Sciatic nerve (tissue), 2 donors: ENCODE data around the gene ZNF699. TPM values are rescaled to one million over a fixed set of nuclear protein-coding genes. Genes with fewer than 3 reads are reported as not detected.
"Not testable (repeated sequence)": the region's sequence is repeated elsewhere in the genome, so short reads cannot be mapped to it uniquely, and the experiment has no call there.

Experiments used
- ATAC-seq: fragments of 200-7000 bp; cut with Tn5 transposase; one replicate; pipeline ENCODE4 v1.9.1; 2020; ENCODE audit warnings: mild to moderate bottlenecking, moderate library complexity
- DNase-seq: peaks from one replicate; pipeline ENCODE4 v3.0.0-alpha.2; 2020; ENCODE audit warnings: low spot score
- intact Hi-C: fragments of 100-400 bp; cut with DNase I; formaldehyde crosslinking; loops from one replicate; pipeline ENCODE4 v1.14.2; 2022
- total RNA-seq: library from RNA; stranded (reverse); fragmentation: NEBNext Ultra II Directional; extraction: Animal tissue kit (Norgen Biotek cat#: 25700); gene quantifications from one replicate; pipeline ENCODE4 v1.2.1, GENCODE V29; 2021
- donor health status: DM: no; HTN: no; CAD: no.
- donor health status: DM: no; HTN: no; CAD: no.

Gene ZNF699
- 10.7 TPM for total RNA-seq

DNA sequence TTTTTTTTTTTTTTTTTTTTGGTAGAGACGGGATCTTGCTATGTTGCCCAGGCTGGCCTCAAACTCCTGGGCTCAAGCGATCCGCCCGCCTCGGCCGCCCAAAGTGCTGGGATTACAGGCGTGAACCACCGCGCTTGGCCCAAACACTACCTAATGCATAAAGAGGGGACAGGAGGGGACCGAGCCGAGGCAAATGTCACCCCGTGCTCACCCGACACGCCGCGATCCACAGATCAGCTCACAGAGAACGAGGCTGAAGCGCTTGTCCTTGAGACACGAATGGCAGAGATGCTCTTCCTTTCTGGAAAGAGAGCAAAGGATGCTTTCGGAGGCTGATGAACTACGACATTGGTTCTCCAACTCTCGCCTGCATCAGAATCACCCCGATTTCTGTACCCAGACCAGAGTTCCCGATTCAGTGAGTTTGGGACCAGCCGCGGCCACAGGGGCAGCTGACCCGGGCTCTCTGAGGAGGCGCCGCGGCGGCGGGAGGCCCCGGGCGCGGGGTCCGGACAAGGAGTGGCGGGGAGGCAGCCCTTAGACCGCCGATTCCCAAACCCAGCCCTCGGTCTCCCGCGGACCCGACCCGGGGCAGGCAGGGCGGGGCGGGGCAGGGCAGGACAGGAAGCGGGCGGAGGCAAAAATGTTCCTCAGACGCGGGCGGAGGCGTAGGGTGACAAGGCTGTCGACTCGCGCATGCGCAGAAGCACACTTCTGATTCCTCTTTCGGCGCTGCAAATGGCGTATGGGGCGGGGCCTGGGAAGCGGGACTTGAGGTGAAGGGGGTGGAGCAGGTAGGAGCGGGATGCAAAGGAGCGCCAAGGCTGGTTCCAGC, at the start of gene ZNF699:
ZNF699 (minus strand) TSS at position 700 of the 835 bp plus-strand sequence. CDS start 4,719 bp downstream, outside the sequence.
- intact Hi-C loops: no loop called here
- peak; percentile 99 for DNase-seq
- peak; percentile 99 for ATAC-seq

DNA sequence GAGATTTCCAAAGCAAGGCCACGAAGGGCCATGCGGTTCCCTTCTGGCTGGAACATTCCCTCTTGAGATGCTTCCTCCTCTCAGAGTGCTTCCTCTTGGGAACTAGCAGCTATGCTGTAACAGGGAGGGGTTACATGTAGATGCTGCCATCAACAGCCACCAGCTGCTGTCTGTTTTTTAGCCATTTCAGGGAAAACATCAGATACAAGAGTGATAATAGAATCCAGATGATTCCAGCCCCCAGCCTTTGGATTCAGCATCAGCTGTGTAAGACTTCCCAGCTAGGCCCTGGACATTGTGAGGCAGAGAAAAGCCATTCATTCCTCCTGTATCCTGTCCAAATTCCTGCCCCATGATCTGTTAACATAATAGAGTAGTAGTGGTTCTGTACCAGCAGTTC, 45.0 kb upstream of the ZNF699 start:
- no peak for ATAC-seq
- DNase-seq: no peak
- intact Hi-C loops: no loop called here

- intact Hi-C loops: no loop called here
These were observed 43.4 kb upstream of the ZNF699 start for GRCh38 chr19:9353011-9353410.

GRCh38 chr19:9352505-9352904, 42.9 kb upstream of the ZNF699 start:
- DNase-seq (no peak), ATAC-seq (no peak)
- intact Hi-C loops: no loop called here

More at GRCh38 chr19:9353011-9353410, 43.4 kb upstream of the ZNF699 start:
- no peak for DNase-seq
- no peak for ATAC-seq

- ATAC-seq: no peak
- intact Hi-C loops: no loop called here
- no peak for DNase-seq
These were observed 39.0 kb upstream of the ZNF699 start for GRCh38 chr19:9348671-9349070.

- intact Hi-C loops: no loop called here
- DNase-seq (no peak), ATAC-seq (no peak)
These were observed 38.6 kb upstream of the ZNF699 start for GRCh38 chr19:9348253-9348652.

DNA sequence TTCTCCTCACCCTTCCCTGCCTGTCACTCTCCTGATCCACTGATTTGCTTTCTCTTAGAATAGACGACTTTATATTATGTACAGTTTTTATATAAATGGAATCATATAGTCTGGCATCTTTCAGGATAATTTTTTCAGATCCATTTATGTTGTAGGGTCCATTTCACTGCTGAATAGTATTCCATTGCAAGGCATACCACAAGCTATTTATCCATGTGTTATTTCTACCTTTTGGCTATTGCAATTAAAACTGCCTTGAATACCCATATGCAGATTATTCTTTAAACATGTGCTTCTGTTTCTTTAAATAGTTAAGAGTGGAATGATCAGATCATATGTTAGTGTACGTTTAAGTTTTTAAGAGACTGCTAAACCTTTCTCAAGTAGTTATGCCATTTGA, 35.4 kb upstream of the ZNF699 start:
- DNase-seq: no peak
- intact Hi-C loops: no loop called here
- ATAC-seq: no peak

- DNase-seq: no peak
- intact Hi-C loops: no loop called here
- no peak for ATAC-seq
These were observed 33.1 kb upstream of the ZNF699 start for GRCh38 chr19:9342610-9343304.

GRCh38 chr19:9329999-9330398, 20.4 kb upstream of the ZNF699 start:
- DNase-seq (no peak), ATAC-seq (no peak)
- intact Hi-C loops: no loop called here

GRCh38 chr19:9324584-9324962, 14.9 kb upstream of the ZNF699 start:
- DNase-seq (no peak), ATAC-seq (no peak)
- intact Hi-C loops: no loop called here

DNA sequence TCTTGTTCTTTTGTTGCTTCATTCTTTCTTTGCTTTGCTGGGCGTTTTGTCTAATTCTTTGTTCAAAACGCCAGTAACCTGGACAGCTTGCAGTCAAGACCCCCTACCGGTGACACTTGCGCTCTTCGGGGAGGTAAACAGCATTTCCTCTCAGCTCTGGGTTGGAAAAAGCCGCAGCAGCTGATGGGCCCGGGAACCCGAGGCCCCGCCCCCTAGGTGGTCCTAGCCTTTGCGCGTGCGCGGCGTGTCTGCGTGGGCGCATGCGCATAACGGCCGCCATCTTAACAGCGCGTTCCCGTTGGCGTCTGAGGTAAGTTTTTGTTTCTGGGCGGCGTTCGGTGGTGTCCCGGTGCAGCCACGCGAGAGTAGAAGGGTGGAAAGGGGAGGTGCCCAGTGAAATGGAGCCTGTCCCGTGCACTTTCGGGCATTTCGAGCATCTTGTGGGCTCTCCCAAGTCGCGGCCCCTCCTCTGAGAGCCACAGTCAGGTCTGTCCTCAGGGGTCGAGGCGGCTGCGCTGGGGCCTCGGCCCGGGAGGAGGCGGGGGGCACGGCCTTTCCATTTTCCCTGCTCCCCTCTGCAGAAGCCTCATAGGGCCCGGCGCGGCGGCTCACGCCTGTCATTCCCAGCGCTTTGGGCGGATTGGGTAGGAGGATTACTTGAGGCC, 14.4 kb upstream of the ZNF699 start, which contains the start of gene ZNF559:
ZNF559 (plus strand) TSS at position 261 of the 665 bp plus-strand sequence. CDS start 14,371 bp downstream, outside the sequence.
- DNase-seq (peak; percentile 97), ATAC-seq (peak; percentile 99)
- intact Hi-C loops: no loop called here

DNA sequence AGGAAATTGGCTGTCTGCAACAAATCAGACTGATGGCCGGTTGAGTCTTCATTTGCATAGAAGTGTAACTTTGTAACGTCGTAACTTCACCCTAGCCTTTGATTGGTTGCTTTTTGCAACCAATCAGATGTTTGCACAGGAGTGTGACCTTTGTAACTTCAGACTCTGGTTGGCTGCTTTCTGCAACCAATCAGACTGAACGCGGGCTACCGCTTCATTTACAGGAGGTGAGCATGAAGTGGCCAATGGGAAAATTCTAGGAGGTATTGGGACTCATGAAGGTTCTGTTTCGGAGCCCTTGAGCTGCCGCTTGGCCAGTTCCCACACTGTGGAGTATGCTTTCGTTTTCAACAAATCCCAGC, 13.9 kb upstream of the ZNF699 start:
- ATAC-seq (peak; percentile 89), DNase-seq (peak; percentile 73)
- intact Hi-C loops: no loop called here

DNA sequence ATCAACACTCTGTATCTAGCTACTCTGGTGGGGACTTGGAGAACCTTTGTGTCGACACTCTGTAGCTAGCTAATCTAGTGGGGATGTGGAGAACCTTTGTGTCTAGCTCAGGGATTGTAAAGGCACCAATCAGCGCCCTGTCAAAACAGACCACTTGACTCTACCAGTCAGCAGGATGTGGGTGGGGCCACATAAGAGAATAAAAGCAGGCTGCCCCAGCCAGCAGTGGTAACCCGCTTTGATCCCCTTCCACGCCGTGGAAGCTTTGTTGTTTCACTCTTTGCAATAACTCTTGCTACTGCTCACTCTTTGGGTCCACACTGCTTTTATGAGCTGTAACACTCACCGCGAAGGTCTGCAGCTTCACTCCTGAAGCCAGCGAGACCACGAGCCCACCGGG, 12.6 kb upstream of the ZNF699 start:
- intact Hi-C loops, DNase-seq, ATAC-seq: not testable (repeated sequence)

GRCh38 chr19:9321756-9322155, 12.1 kb upstream of the ZNF699 start:
- intact Hi-C loops, ATAC-seq, DNase-seq: not testable (repeated sequence)

- intact Hi-C loops: no loop called here
- DNase-seq (no peak), ATAC-seq (no peak)
These were observed 11.7 kb upstream of the ZNF699 start for GRCh38 chr19:9321338-9321737.

- intact Hi-C loops: no loop called here
- no peak for DNase-seq
- no peak for ATAC-seq
These were observed 4.1 kb upstream of the ZNF699 start for GRCh38 chr19:9313756-9314155.

GRCh38 chr19:9309974-9310446, 372 bp upstream of the ZNF699 start:
- intact Hi-C loops: no loop called here
- DNase-seq (peak; percentile 95), ATAC-seq (peak; percentile 96)

GRCh38 chr19:9308091-9308770, 1.4 kb downstream of the ZNF699 start:
- no peak for DNase-seq
- intact Hi-C loops: no loop called here
- ATAC-seq: no peak

DNA sequence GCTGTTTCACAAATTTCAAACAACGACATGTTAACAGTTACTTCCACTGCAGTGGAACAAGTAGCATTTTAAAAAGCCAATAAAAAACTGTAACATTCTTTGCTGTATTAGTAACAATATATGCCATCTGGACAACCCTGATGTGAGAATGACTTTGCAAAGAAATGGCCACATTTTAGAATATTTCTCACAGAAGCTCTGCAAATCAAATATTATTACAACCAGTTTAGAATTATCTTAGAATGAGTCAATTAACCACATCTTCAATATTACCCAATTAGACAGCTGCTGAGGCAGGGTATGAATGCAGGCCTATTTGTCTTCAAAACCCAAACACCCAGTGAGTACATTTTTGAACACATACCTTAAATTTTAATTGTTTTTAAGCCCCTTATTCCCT, 3.2 kb downstream of the ZNF699 start:
- ATAC-seq: no peak
- intact Hi-C loops: no loop called here
- DNase-seq: no peak
